Duodenal mucosa (tissue), 2 donors: ENCODE measurements around the gene PHF5A.

Source experiments
- H3K27ac ChIP-seq: one replicate; pipeline ENCODE4 v1.7.0; 2013; ENCODE audit warnings: low read depth, low read length
- H3K27me3 ChIP-seq, 2 donors: one replicate each; pipeline ENCODE4 v1.7.0; 2013; ENCODE audit warnings: low read length in 2 of 2, control low read depth in 1 of 2; ENCODE audit not compliant: insufficient read depth in 2 of 2, control insufficient read depth in 1 of 2
- H3K36me3 ChIP-seq, 2 donors: one replicate each; pipeline ENCODE4 v1.7.0; 2013; ENCODE audit warnings: low read length in 2 of 2, control low read depth in 1 of 2; ENCODE audit not compliant: insufficient read depth in 2 of 2, control insufficient read depth in 1 of 2
- H3K4me1 ChIP-seq, 2 donors: one replicate each; pipeline ENCODE4 v1.7.0; 2013; ENCODE audit warnings: low read length in 2 of 2, control low read depth in 1 of 2; ENCODE audit not compliant: insufficient read depth in 2 of 2, control insufficient read depth in 1 of 2
- H3K4me3 ChIP-seq, 2 donors: one replicate each; pipeline ENCODE4 v1.7.0; 2013; ENCODE audit warnings: low read length in 2 of 2, low read depth in 1 of 2
- H3K9ac ChIP-seq, 2 donors: one replicate each; pipeline ENCODE4 v1.7.0; 2013; ENCODE audit warnings: low read length in 2 of 2, low read depth in 1 of 2
- H3K9me3 ChIP-seq, 2 donors: one replicate each; pipeline ENCODE4 v1.7.0; 2013; ENCODE audit warnings: low read length in 2 of 2, control low read depth in 1 of 2; ENCODE audit not compliant: control insufficient read depth in 1 of 2

Gene PHF5A

DNA sequence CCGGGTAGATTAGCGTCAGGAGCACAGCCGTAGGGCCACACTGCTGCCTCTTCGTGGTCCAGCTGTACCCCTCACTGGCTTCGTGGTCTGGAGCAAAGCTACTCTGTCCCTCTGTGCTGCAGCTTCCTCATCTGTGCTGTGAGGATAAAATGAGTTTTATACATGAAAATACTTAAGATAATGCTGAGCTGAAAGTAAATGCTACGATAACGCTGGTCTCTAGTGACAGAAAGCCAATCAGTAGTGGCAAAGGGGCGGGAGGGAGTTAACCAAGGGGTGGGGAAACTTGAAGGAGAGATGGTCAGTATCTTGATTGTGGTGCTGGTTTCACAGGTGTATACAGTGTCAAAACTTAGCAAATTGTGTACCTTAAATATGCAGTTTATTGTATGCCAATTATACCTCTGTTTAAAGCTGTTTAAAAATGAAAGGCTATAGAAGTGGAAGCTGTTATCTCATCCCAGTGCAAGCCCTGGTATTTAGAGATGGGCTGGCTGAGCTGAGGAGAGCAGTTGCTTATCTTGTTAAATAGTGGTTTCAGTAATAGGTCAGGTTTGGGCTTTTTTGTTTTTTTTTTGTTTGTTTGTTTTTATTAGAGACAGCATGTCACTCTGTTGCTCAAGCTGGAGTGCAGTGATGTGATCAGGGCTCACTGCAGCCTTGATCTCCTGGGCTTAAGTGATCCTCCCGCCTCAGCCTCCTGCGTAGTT, 37.2 kb upstream of the PHF5A start:
- H3K4me1 ChIP-seq, result no peaks in the 10 kb centered on the region
- H3K4me3 ChIP-seq, result no peak overlapping the region
- H3K27ac ChIP-seq, result no peak overlapping the region
- no peaks in the 10 kb centered on the region for H3K27me3 ChIP-seq
- H3K9me3 ChIP-seq, result no peaks in the 10 kb centered on the region
- H3K9ac ChIP-seq, result no peak overlapping the region
- H3K36me3 ChIP-seq, result peaks cover 38 to 78% of the 10 kb centered on the region in 2 donors

DNA sequence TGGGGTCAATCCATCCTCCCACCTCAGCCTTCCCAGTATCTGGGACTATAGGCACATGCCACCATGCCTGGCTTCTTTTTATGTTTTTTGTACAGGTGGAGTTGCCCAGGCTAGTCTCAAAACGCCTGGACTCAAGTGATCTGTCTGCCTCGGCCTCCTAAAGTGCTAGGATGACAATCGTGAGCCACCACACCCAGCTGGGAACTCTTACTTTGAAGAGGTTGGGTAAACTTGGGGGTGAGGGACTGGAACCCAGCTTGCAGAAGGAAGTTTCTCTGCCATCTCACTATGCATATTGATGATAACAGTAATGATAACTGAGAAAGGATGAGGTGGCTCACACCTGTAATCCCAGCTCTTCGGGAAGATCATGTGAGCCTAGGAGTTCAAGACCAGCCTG, 36.3 kb upstream of the PHF5A start:
- peaks cover 37 to 72% of the 10 kb centered on the region in 2 donors for H3K36me3 ChIP-seq
- peaks cover 0 to 2% of the 10 kb centered on the region in 2 donors for H3K4me1 ChIP-seq
- H3K9me3 ChIP-seq, result no peaks in the 10 kb centered on the region
- H3K4me3 ChIP-seq, result no peak overlapping the region
- H3K27ac ChIP-seq, result no peak overlapping the region
- no peak overlapping the region for H3K9ac ChIP-seq
- H3K27me3 ChIP-seq, result no peaks in the 10 kb centered on the region

DNA sequence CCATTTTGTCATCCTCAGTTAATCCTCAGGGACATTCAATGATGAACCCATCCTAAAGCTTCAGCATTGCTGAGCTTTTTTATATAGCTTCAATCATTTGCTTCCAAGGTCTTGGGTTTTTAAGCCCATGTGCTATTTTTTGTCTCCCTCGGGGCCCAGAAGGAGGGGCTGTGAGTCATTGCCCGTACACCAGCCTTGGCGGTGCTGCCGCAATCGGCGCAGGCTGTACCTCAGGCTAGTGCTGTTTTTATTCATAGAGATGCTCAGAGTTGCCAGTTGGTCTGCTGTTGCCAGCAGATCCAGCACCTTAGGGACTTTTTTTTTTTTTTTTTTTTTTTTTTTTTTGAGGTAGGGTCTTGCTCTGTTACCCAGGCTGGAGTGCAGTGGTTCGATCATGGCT, 35.9 kb upstream of the PHF5A start:
- H3K36me3 ChIP-seq, result peaks cover 39 to 73% of the 10 kb centered on the region in 2 donors
- H3K9me3 ChIP-seq, result no peaks in the 10 kb centered on the region
- no peaks in the 10 kb centered on the region for H3K27me3 ChIP-seq
- H3K27ac ChIP-seq, result no peak overlapping the region
- no peak overlapping the region for H3K4me3 ChIP-seq
- H3K4me1 ChIP-seq, result peaks cover 3 to 6% of the 10 kb centered on the region in 2 donors
- no peak overlapping the region for H3K9ac ChIP-seq

DNA sequence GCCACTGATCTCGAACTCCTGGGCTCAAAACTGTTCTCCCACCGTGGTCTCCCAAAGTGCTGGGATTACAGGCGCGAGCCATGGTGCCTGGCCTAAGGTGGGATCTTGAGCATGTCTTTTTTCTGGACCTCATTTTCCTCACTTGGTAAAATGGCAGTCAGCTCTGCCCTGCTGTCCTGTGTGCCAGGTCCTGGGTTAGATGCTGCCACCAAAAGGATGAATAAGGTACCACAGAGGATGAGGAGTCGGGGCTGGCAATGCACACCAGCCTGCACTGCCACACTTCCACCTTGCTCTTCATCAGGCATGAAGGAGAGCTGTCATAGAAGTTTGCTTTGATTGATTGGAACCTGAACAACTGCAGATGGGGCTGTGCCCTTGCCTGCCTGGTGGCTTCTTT, 32.7 kb upstream of the PHF5A start:
- Histone ChIP-seq H3K27ac (no peak overlapping the region), H3K9ac (no peak overlapping the region), H3K9me3 (no peaks in the 10 kb centered on the region), H3K27me3 (no peaks in the 10 kb centered on the region), H3K4me1 (peaks cover 11 to 13% of the 10 kb centered on the region in 2 donors), H3K36me3 (peaks cover 33 to 57% of the 10 kb centered on the region in 2 donors), H3K4me3 (no peak overlapping the region)

DNA sequence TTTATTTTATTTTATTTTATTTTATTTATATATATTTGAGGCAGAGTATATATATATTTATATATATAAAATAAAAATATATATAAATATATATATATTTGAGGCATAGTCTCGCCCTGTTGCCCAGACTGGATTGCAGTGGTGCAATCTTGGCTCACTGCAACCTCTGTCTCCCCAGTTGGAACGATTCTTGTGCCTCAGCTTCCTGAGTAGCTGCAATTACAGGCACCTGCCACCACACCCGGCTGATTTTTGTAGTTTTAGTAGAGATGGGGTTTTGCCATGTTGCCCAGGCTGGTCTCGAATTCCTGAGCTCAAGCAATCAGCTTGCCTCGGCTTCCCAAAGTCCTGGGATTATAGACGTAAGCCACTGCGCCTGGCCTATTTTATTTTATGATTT, 31.8 kb upstream of the PHF5A start:
- H3K36me3 ChIP-seq, result peaks cover 30 to 56% of the 10 kb centered on the region in 2 donors
- H3K9me3 ChIP-seq, result no peaks in the 10 kb centered on the region
- peaks cover 11 to 13% of the 10 kb centered on the region in 2 donors for H3K4me1 ChIP-seq
- H3K27me3 ChIP-seq, result no peaks in the 10 kb centered on the region
- no peak overlapping the region for H3K4me3 ChIP-seq
- no peak overlapping the region for H3K9ac ChIP-seq
- no peak overlapping the region for H3K27ac ChIP-seq

DNA sequence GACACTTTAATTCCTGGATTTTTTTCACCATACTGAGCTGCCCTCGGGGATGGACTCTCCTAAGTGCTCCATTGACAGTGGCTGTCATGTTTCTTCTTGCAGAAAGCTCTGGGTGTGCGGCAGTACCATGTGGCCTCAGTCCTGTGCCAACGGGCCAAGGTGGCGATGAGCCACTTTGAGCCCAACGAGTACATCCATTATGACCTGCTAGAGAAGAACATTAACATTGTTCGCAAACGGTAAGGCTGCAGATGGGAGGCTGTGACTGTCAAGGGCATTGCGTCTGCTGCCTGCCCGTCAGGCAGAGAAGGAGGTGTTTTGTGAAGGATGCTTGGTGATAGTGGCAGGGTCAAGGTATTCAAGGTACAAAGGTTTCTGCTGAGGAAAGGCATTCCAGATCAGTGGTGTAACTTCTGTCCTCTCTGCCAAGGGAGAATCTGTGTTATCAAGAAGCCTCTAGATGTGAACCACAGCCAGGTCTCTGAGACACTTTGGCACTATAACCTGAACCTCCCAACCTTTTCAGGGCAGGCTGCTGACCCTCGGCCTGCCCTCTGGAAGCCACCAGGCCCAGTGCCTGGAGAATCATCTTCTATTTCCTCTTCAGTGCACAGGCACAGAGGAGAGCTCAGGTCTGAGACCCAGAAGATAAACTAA, 31.3 kb upstream of the PHF5A start:
- Histone ChIP-seq H3K4me1 (peaks cover 11 to 13% of the 10 kb centered on the region in 2 donors), H3K36me3 (peaks cover 30 to 52% of the 10 kb centered on the region in 2 donors), H3K27ac (no peak overlapping the region)

DNA sequence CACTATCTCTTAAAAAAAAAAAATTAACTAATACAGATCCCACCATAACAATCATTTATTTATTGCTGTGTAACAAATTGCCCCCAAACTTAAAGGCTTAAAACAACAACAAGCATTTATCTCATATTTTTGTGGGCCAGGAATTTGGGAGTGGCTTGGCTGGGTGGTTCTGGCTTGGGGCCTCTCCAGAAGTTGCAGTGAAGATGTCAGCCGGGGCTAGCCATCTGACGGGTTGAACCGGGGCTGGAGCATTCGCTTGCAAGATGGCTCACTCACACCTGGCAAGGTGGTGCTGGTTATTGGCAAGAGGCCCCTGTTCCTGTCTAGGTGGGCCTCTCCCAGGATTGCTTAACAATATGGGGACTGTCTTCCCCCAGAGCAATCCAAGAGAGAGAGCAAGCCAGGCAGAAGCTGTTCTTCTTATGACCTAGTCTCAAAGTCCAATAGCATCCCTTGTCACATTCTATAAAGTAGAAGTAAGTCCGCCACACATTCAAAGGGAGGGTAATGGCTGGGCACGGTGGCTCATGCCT, 29.9 kb upstream of the PHF5A start:
- H3K9ac ChIP-seq, result no peak overlapping the region
- no peak overlapping the region for H3K27ac ChIP-seq
- peaks cover 24 to 46% of the 10 kb centered on the region in 2 donors for H3K36me3 ChIP-seq
- H3K9me3 ChIP-seq, result no peaks in the 10 kb centered on the region
- H3K27me3 ChIP-seq, result no peaks in the 10 kb centered on the region
- peaks cover 11 to 13% of the 10 kb centered on the region in 2 donors for H3K4me1 ChIP-seq
- H3K4me3 ChIP-seq, result no peak overlapping the region

More for the DNA sequence above, 31.3 kb upstream of the PHF5A start:
- Histone ChIP-seq H3K9me3 (no peaks in the 10 kb centered on the region), H3K27me3 (no peaks in the 10 kb centered on the region), H3K9ac (peak overlapping the region; percentile 0 to 21), H3K4me3 (no peak overlapping the region)

DNA sequence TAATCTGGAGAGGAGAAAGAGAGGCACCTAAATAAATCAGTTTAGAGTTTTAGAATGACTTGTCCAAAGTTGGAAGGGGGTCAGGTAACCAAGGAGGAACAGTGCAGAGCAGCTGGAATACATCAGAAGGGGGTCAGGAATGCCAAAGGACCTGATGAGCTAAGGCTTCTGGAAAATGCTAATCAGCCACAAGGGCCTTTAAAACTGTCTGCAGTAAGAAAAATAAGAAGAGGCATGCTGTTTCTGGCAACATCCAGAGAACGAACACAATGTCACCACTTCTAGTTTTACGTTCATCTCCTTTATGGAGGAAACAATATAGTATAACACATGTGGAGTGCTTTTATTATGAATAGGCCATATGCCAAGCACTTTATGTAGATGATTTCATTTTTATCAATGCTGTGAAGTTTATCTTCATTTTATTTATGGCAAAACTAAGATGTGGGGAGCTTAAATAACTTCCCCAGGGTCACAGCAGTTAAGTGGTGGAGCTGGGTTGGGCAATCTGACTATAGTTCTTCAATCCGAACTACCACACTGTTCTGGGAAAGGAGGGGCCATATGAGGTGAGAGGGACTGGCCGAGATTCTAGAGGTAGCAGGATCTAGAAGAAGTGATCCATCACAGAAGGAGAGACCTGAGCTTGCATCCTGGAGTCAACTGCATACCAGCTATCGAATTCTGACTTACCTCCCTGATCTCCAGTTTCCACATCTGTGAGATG, 23.0 kb upstream of the PHF5A start:
- no peak overlapping the region for H3K9ac ChIP-seq
- H3K27me3 ChIP-seq, result no peaks in the 10 kb centered on the region
- peaks cover 25 to 42% of the 10 kb centered on the region in 2 donors for H3K4me1 ChIP-seq
- no peaks in the 10 kb centered on the region for H3K9me3 ChIP-seq
- H3K4me3 ChIP-seq, result no peak overlapping the region
- no peak overlapping the region for H3K27ac ChIP-seq
- H3K36me3 ChIP-seq, result peaks cover 7 to 22% of the 10 kb centered on the region in 2 donors

- peak overlapping the region in 1 of 2 donors; percentile 52 for H3K9ac ChIP-seq
- H3K27ac ChIP-seq, result no peak overlapping the region
- H3K9me3 ChIP-seq, result no peaks in the 10 kb centered on the region
- peaks cover 4 to 8% of the 10 kb centered on the region in 2 donors for H3K36me3 ChIP-seq
- H3K27me3 ChIP-seq, result no peaks in the 10 kb centered on the region
- peaks cover 34 to 49% of the 10 kb centered on the region in 2 donors for H3K4me1 ChIP-seq
- H3K4me3 ChIP-seq, result no peak overlapping the region
Measured at GRCh38 chr22:41488596-41489385, 20.3 kb upstream of the PHF5A start.
